Activated CD4-positive, alpha-beta T cell treated with anti-CD3 and anti-CD28 coated beads, Interleukin-2, amount 10 ng/mL, durations not matched to agents 7 days and 5 days (primary cell): ENCODE measurements around the gene SDCBP2. TPM values are rescaled to one million over a fixed set of nuclear protein-coding genes. Genes with fewer than 3 reads are reported as not detected.

ENCODE experiments used
- CTCF ChIA-PET: fragments of 350-600 bp; sonication (Branson Sonifier 250); formaldehyde crosslinking; loops from one replicate; lab custom pipeline; 2021; ENCODE audit warnings: antibody characterized with exemption; lab: Charles Lee
- POLR2A ChIA-PET: fragments of 350-600 bp; sonication (Branson Sonifier 250); formaldehyde crosslinking; loops from one replicate; lab custom pipeline; 2021; ENCODE audit warnings: antibody characterized with exemption; lab: Charles Lee
- DNase-seq: peaks from one replicate; pipeline ENCODE4 v3.0.0-alpha.2; 2020
- H3K27ac Mint-ChIP-seq: one replicate; pipeline ENCODE4 v1.8.0; 2021; ENCODE audit warnings: mild to moderate bottlenecking, moderate library complexity, mixed read lengths
- H3K27me3 Mint-ChIP-seq: one replicate; pipeline ENCODE4 v1.8.0; 2021; ENCODE audit warnings: mixed read lengths
- H3K36me3 Mint-ChIP-seq: one replicate; pipeline ENCODE4 v1.8.0; 2021; ENCODE audit warnings: low read depth, mixed read lengths
- H3K4me1 Mint-ChIP-seq: one replicate; pipeline ENCODE4 v1.8.0; 2021; ENCODE audit warnings: mixed read lengths
- H3K4me3 Mint-ChIP-seq: one replicate; pipeline ENCODE4 v1.8.0; 2021; ENCODE audit warnings: mild to moderate bottlenecking, moderate library complexity, mixed read lengths
- H3K9me3 Mint-ChIP-seq: one replicate; pipeline ENCODE4 v1.8.0; 2021; ENCODE audit warnings: mixed read lengths
- total RNA-seq, 2 experiments: library from RNA; stranded (reverse); gene quantifications; one replicate each; pipeline ENCODE4 v1.2.3, GENCODE V29; 2021

SDCBP2 gene
- total RNA-seq, 2 experiments from 2014 or later: 1.4 to 2.2 TPM

DNA sequence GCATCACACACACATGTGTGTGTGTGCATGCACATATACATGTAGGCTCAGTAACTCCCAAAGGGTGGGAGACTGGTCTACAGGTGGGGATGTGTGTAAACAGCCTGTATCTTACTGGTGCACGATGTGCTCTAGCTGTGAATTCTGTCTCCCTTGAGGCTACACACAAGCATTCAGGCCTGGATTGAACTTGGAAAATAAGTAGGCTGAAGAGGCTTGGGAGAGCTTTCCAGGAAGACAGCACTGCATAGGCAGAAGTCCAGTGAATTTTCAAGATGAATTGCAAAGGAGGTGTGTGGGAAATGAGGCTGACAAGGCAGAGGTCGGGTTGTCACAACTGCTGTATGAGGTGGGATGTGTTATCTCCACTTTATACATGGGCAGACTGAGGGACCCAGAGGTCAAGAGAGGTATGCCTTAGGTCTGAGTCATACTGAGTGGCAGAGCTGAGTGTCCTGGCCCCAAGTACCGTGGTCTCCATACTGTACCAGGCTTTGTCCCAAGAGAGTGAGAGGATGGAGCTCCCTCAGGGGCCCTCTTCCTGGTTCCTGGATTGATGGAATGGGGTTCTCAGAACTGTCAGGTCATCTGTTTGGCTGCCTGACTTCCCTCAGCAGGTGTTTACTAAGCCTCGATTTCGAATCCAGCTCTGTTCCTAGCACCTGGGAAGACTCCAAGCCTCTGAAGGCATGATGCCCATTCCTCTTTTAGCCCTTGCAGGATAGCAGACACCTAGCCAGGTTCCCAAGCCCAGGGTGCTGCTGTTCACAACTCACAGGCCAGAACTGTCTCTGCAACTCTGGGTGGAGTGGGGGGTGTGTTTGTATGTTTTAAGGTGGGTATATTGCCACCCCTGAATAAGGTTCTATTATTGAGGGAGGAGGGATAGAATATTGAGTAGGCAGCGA is 48.5 kb downstream of the SDCBP2 start:
- POLR2A ChIA-PET: no interaction called here

DNA sequence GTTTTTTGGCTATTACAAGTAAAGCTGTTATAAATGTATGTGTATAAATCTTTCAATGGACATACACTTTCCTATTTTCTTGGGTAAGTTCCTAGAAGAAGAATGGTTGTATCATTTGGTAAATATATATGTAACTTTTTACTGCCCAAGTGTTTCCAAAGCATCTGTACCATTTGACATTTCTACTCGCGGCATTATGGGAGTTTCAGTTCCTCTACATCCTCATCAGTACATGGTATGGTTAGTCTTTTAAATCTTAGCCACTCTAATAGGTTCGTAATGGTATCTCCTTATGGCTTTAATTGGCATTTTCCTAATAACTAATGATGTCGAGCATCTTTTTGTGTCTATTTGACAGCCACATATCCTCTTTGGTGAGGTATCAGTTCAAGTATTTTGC is 49.9 kb downstream of the SDCBP2 start:
- Mint-ChIP-seq H3K9me3 (no peaks in the 10 kb centered on the region), H3K27me3 (no peaks in the 10 kb centered on the region), H3K36me3 (no peaks in the 10 kb centered on the region), H3K27ac (no peak overlapping the region), H3K4me1 (peaks cover 11% of the 10 kb centered on the region), H3K4me3 (no peak overlapping the region)
- DNase-seq: no peak
- ChIA-PET CTCF (no interaction called here), POLR2A (no interaction called here)

More for the DNA sequence above, 48.5 kb downstream of the SDCBP2 start:
- no peaks in the 10 kb centered on the region for H3K9me3 Mint-ChIP-seq
- H3K4me3 Mint-ChIP-seq: no peak overlapping the region
- CTCF ChIA-PET: interaction anchor here (1.7 to 2.0 kb wide), 3 partner anchors 8 to 42 kb away, joined by 3 to 7 read pairs (median 7); no protein-coding TSS in a partner anchor
- no peak overlapping the region for H3K27ac Mint-ChIP-seq
- H3K4me1 Mint-ChIP-seq: peaks cover 17% of the 10 kb centered on the region
- DNase-seq: no peak
- peaks cover 2% of the 10 kb centered on the region for H3K36me3 Mint-ChIP-seq
- H3K27me3 Mint-ChIP-seq: no peaks in the 10 kb centered on the region

DNA sequence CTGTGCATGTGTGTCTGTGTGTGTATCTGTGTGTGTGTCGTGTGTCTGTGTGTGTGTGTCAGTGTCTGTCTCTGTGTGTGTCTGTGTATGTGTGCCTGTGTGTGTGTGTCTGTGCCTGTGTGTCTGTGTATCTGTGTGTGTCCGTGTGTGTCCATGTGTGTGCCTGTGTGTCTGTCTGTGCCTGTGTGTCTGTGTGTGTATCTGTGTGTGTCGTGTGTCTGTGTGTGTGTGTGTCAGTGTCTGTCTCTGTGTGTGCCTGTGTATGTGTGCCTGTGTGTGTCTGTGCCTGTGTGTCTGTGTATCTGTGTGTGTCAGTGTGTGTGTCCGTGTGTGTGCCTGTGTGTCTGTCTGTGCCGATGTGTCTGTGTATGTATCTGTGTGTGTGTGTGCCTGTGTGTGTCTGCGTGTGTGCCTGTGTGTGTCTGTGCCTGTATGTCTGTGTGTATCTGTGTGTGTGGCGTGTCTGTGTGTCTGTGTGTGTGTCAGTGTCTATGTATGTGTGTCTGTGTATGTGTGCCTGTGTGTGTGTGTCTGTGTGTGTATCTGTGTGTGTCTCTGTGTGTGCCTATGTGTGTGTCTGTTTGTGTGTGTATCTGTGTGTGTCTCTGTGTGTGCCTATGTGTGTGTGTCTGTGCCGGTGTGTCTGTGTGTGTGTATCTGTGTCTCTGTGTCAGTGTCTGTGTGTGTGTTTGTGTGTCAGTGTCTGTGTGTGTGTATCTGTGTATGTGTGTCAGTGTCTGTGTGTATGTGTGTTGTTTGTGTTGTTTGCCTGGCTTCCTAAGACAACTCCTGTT is 51.2 kb downstream of the SDCBP2 start:
- no peaks in the 10 kb centered on the region for H3K9me3 Mint-ChIP-seq
- H3K4me3 Mint-ChIP-seq: no peak overlapping the region
- H3K4me1 Mint-ChIP-seq: peaks cover 9% of the 10 kb centered on the region
- no peak overlapping the region for H3K27ac Mint-ChIP-seq
- no peak for DNase-seq
- POLR2A ChIA-PET: no interaction called here
- no peaks in the 10 kb centered on the region for H3K36me3 Mint-ChIP-seq
- no peaks in the 10 kb centered on the region for H3K27me3 Mint-ChIP-seq
- CTCF ChIA-PET: no interaction called here

DNA sequence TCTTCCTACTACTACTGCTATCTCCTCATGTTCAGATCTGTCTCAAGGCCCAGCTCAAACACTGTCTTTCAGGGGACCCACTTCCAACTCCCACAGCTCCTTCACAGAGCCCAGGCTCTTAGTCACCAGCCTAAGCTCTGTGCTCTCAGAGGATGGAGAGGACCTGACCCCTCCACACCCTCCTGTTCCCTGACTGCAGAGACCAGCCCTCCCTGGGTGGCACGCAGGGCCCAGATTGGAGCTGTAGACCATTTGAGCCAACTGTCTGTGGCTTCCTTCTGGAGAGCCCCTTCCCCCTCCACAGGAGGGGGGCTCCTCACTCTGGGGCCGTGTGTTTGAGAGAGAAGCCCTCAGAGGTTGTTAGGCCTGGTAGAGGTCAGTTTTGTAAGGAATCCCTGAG is 53.0 kb downstream of the SDCBP2 start:
- Mint-ChIP-seq H3K36me3 (no peaks in the 10 kb centered on the region), H3K27ac (no peak overlapping the region), H3K27me3 (no peaks in the 10 kb centered on the region), H3K9me3 (no peaks in the 10 kb centered on the region), H3K4me1 (peaks cover 3% of the 10 kb centered on the region), H3K4me3 (no peak overlapping the region)
- ChIA-PET POLR2A (no interaction called here), CTCF (interaction anchor here (0.6 to 1.6 kb wide), 4 partner anchors 11 to 438 kb away, joined by 3 read pairs; no protein-coding TSS in a partner anchor)
- DNase-seq: no peak

DNA sequence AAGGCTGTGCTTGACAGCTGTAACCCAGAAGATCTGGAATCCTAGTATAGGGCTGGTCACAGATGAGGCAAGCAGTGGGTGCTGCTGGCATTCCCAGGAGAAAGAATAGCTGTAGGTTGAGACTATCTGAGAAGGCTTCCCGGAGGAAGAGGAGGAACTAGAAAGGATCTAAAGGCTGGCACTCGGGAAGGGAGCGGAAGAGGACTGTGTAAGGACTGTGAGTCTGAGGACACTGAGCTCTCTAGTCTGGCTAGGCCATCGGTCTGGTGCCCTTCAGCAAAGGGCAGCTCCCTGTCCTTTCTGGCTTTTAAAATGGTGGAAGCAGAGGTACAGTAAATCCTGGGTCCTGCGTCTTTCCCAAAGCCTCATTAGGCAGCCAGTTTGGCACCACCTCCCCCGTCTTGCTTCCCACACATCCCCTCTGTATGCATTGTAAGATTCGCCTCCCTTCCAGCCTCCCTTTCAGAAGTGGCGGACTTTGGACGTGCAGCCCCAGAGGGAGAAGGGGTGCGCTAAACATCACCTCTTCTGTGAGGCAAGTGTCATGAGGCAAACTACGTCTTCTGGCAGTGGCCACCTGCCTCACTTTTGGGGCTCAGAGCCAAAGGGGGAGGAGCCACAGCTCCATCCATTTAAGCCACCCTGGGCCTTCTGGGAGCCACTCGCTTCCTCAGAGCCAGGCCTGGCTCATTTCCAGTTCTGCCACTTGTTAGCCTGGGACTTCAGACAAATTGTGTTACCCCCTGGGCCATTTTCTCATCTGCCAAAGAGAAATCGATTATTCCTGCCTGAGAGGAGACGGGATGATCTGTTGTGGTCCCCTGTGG is 54.2 kb downstream of the SDCBP2 start:
- no peak for DNase-seq
- Mint-ChIP-seq H3K4me1 (peaks cover 3% of the 10 kb centered on the region), H3K4me3 (no peak overlapping the region), H3K27ac (no peak overlapping the region), H3K9me3 (no peaks in the 10 kb centered on the region), H3K36me3 (peaks cover 3% of the 10 kb centered on the region), H3K27me3 (no peaks in the 10 kb centered on the region)
- ChIA-PET CTCF (interaction anchor here (1.1 to 1.6 kb wide), 3 partner anchors 12 to 17 kb away, joined by 3 to 5 read pairs (median 3); no protein-coding TSS in a partner anchor), POLR2A (no interaction called here)

DNA sequence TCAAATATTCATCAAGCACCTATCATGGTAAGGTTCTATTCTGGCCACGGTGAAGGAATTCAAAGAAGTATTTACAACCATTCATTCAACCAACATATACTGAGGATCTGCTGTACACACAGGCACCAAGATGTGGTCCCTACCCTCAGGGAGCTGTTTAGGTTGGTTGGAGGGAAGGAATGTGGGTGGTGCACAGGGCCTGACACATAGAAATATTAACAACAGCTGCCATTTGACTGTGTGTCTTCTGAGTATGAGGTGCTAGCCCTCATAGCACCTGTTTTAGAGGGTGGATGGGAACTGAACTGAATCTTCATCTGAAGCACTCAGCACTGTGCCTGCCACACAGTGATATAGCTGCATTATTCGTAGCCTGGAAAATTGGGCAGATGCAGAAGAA is 55.6 kb downstream of the SDCBP2 start:
- Mint-ChIP-seq H3K36me3 (peaks cover 3% of the 10 kb centered on the region), H3K27ac (no peak overlapping the region), H3K4me3 (no peak overlapping the region), H3K27me3 (no peaks in the 10 kb centered on the region), H3K9me3 (no peaks in the 10 kb centered on the region), H3K4me1 (peaks cover 3% of the 10 kb centered on the region)
- ChIA-PET POLR2A (no interaction called here), CTCF (interaction anchor here (0.8 to 1.9 kb wide), 4 partner anchors 8 to 14 kb away, joined by 3 to 7 read pairs (median 5); no protein-coding TSS in a partner anchor)
- DNase-seq: no peak

DNA sequence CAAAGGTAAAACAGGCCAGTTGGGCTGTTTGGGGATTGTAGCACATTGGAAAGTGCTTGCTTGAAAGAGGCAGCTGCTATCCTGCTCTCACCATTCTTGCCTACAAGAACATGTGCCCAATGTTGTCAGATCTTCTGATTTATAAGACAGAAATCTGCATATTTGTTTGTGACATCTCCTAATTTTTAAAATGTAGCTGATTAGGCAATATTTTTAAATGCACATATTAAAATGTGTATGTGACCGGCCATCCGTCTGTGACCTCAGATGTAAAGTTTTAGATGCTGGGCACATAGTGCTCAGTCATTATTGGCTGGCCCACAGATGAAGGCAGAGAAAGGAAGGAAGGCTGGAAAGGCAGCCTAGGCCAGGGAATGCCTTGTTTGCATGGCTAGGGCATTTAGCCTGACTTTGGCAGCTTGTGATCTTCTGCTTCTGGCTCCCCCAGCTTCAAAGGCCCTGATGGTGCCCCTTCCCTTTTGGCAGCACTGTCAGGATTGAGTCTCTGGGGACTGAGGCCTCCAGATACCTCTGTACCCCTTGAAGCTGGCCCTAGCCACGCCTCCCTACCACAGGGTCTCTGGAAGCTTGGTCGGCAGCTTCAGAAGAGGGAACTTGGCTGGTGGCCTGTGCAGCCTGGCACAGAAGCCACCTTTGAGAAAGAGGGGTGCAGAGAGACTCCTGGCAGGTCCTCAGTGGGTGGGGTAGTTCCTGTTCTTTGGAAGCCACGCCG is 56.4 kb downstream of the SDCBP2 start:
- peaks cover 3% of the 10 kb centered on the region for H3K36me3 Mint-ChIP-seq
- H3K4me1 Mint-ChIP-seq: peaks cover 9% of the 10 kb centered on the region
- no peaks in the 10 kb centered on the region for H3K27me3 Mint-ChIP-seq
- CTCF ChIA-PET: interaction anchor here (0.8 to 1.9 kb wide), 4 partner anchors 9 to 15 kb away, joined by 3 to 7 read pairs (median 4); no protein-coding TSS in a partner anchor
- no peak overlapping the region for H3K27ac Mint-ChIP-seq
- DNase-seq: no peak
- H3K4me3 Mint-ChIP-seq: no peak overlapping the region
- POLR2A ChIA-PET: no interaction called here
- no peaks in the 10 kb centered on the region for H3K9me3 Mint-ChIP-seq

DNA sequence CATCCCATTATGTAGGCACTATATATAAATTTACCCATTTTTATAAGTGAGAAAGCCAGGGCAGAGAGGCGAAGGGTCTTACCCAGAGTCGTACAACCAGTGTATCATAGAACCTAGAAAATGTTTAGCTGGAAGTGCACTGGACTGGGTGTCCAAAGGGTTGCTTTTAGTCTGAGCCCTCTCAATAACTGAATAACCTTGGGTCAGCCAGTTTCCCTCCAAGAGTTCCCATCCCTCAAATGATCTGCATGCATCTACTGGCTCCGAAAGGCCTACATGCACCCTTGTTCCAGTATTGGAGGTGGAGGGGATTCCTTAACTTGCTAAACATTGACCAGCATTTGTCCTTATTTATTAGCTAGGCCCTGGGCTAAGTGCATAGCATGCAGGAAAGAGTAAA is 59.1 kb downstream of the SDCBP2 start:
- no peaks in the 10 kb centered on the region for H3K9me3 Mint-ChIP-seq
- ChIA-PET CTCF (interaction anchor here (0.5 to 1.6 kb wide), 3 partner anchors 19 to 723 kb away, joined by 3 to 6 read pairs (median 4); no protein-coding TSS in a partner anchor), POLR2A (no interaction called here)
- H3K4me3 Mint-ChIP-seq: no peak overlapping the region
- DNase-seq: no peak
- peaks cover 3% of the 10 kb centered on the region for H3K36me3 Mint-ChIP-seq
- no peaks in the 10 kb centered on the region for H3K27me3 Mint-ChIP-seq
- H3K4me1 Mint-ChIP-seq: peaks cover 30% of the 10 kb centered on the region
- no peak overlapping the region for H3K27ac Mint-ChIP-seq

DNA sequence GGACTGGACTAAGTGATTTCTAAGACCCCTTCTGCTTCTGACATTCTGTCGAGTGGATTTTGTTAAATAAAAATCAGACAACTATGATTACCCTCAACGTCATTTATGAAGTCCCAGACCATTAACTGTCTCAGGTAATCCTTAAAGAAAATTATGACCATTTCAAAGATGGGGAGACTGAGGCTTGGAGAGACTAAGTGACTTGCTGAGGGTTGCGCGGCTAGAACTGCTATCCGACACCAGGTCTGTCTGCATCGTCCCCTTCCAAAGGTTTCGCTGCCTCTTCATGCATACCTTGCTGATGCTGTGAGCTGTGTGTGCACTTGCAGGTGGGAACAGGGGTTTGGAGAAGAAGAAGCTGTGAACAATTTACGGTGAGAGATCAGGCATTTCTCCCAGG is 59.7 kb downstream of the SDCBP2 start:
- Mint-ChIP-seq H3K27ac (no peak overlapping the region), H3K36me3 (peaks cover 3% of the 10 kb centered on the region), H3K27me3 (no peaks in the 10 kb centered on the region), H3K4me1 (peaks cover 33% of the 10 kb centered on the region), H3K9me3 (no peaks in the 10 kb centered on the region), H3K4me3 (no peak overlapping the region)
- POLR2A ChIA-PET: no interaction called here
- CTCF ChIA-PET: no interaction called here
- no peak for DNase-seq

DNA sequence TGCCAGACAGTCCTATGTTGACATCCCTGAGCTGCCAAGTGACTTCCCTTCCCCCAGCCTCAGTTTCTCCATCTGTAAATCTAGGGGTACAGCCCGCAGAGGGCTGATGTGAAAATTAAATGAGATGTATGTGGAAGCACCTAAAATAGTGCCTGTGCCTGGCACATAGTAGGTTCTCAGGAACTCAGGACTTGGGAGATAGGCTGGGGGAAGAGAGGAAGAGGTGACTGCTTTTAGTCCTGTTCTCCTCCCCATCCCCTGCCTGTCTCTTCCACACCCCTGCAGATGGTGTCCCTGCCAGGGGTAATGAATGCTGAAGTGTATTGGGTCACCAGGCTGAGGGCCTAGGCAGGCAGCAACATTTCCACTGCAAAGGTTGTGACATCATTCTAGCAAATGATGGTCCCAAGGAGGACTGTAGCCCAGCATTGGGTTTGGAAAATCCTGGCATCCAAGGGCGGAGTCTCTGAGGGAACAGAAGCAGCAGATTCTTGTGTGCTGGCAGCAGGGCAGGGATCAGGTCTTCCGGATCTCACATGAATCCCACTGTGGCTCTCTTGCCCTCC is 61.0 kb downstream of the SDCBP2 start:
- H3K4me3 Mint-ChIP-seq: peak overlapping the region; percentile 88
- peaks cover 2% of the 10 kb centered on the region for H3K9me3 Mint-ChIP-seq
- peaks cover 9% of the 10 kb centered on the region for H3K36me3 Mint-ChIP-seq
- H3K27me3 Mint-ChIP-seq: no peaks in the 10 kb centered on the region
- no peak overlapping the region for H3K27ac Mint-ChIP-seq
- H3K4me1 Mint-ChIP-seq: peaks cover 33% of the 10 kb centered on the region
- ChIA-PET POLR2A (no interaction called here), CTCF (interaction anchor here (2.0 kb wide), 2 partner anchors 12 to 18 kb away, joined by 6 to 8 read pairs; no protein-coding TSS in a partner anchor)
- no peak for DNase-seq

DNA sequence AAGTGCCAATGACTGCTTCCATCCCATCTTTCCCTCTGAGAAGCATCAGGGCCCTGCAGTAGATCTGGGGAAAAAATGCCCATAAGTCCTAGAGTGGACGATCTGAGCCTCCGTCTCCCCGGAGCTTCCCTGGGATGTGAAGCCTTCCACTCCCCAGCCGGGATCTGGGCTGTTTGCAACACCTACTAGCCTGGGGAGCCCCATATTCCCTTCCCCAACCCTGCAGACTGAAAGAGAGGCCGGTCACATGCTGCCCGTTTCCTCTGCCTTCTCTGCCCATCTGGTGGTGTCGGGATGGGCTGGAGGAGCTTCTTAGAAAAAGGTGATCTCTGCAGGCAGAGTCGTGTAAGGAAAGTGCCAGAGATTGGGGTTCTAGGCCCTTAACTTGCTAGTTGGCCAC is 61.8 kb downstream of the SDCBP2 start:
- Mint-ChIP-seq H3K4me1 (peaks cover 34% of the 10 kb centered on the region), H3K4me3 (peak overlapping the region; percentile 88), H3K36me3 (peaks cover 13% of the 10 kb centered on the region), H3K27me3 (no peaks in the 10 kb centered on the region), H3K9me3 (peaks cover 5% of the 10 kb centered on the region), H3K27ac (no peak overlapping the region)
- ChIA-PET POLR2A (no interaction called here), CTCF (interaction anchor here (2.0 kb wide), 2 partner anchors 11 to 17 kb away, joined by 6 to 8 read pairs; no protein-coding TSS in a partner anchor)
- no peak for DNase-seq
